HG03095 (cell line): ENCODE data around the gene OBSCN.
"Not testable (repeated sequence)": the region's sequence is repeated elsewhere in the genome, so short reads cannot be mapped to it uniquely, and the experiment has no call there.

Source experiments
- ATAC-seq: cut with Tn5 transposase; IDR thresholded peaks from one replicate; pipeline ENCODE4 v1.9.1; 2021; ENCODE audit warnings: moderate library complexity; ENCODE audit not compliant: unreplicated experiment

Gene OBSCN

GRCh38 chr1:228171221-228171891 is 36.5 kb upstream of the OBSCN start:
- no peak for ATAC-seq

- no peak for ATAC-seq
Observed at GRCh38 chr1:228172591-228173527, 35.0 kb upstream of the OBSCN start.

GRCh38 chr1:228173528-228174481 is 34.0 kb upstream of the OBSCN start:
- ATAC-seq = not testable (repeated sequence)

GRCh38 chr1:228174482-228175315 is 33.1 kb upstream of the OBSCN start:
- no peak for ATAC-seq

GRCh38 chr1:228175316-228176023 is 32.4 kb upstream of the OBSCN start:
- no peak for ATAC-seq

GRCh38 chr1:228176024-228176395 is 31.8 kb upstream of the OBSCN start:
- ATAC-seq = no peak

- no peak for ATAC-seq
Observed at GRCh38 chr1:228176461-228177182, 31.2 kb upstream of the OBSCN start.

GRCh38 chr1:228177183-228177475 is 30.7 kb upstream of the OBSCN start:
- ATAC-seq = no peak

GRCh38 chr1:228177721-228178710 is 29.8 kb upstream of the OBSCN start:
- no peak for ATAC-seq

GRCh38 chr1:228178737-228179684 is 28.8 kb upstream of the OBSCN start:
- ATAC-seq = no peak

GRCh38 chr1:228180271-228180958 is 27.4 kb upstream of the OBSCN start:
- ATAC-seq = no peak

GRCh38 chr1:228180959-228181644 is 26.7 kb upstream of the OBSCN start:
- no peak for ATAC-seq

- no peak for ATAC-seq
Observed at GRCh38 chr1:228181645-228182034, 26.2 kb upstream of the OBSCN start.

GRCh38 chr1:228182296-228183030 is 25.4 kb upstream of the OBSCN start:
- ATAC-seq = no peak

- no peak for ATAC-seq
Observed at GRCh38 chr1:228184152-228184551, 23.7 kb upstream of the OBSCN start.
